Measurements from ENCODE around the gene TEX54.

The TEX54 gene

GRCh38 chr11:62805961-62806441 is 26.6 kb downstream of the TEX54 start:
- TF ChIP-seq, protein P1, sequence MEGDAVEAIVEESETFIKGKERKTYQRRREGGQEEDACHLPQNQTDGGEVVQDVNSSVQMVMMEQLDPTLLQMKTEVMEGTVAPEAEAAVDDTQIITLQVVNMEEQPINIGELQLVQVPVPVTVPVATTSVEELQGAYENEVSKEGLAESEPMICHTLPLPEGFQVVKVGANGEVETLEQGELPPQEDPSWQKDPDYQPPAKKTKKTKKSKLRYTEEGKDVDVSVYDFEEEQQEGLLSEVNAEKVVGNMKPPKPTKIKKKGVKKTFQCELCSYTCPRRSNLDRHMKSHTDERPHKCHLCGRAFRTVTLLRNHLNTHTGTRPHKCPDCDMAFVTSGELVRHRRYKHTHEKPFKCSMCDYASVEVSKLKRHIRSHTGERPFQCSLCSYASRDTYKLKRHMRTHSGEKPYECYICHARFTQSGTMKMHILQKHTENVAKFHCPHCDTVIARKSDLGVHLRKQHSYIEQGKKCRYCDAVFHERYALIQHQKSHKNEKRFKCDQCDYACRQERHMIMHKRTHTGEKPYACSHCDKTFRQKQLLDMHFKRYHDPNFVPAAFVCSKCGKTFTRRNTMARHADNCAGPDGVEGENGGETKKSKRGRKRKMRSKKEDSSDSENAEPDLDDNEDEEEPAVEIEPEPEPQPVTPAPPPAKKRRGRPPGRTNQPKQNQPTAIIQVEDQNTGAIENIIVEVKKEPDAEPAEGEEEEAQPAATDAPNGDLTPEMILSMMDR (IDR thresholded peaks at IDR 0.05; ENCODE audit: low read depth, low read length, missing control alignments), result no peak
- peak overlapping the region; percentile 64 for H3K4me3 ChIP-seq (ENCODE audit: low read depth, low read length)
- DNase-seq (ENCODE audit: low read depth), result no peak
- in situ Hi-C loops (cut with HindIII; ENCODE audit: low sequenced_read_pairs), result no loop called here

GRCh38 chr11:62805076-62805892 is 27.4 kb downstream of the TEX54 start, which contains the start of gene NXF1:
NXF1 (minus strand) TSS chr11:62805440; CDS start chr11:62805356, 84 bp downstream.
- peak; percentile 83 for DNase-seq (ENCODE audit: low read depth)
- in situ Hi-C loops (cut with HindIII; ENCODE audit: low sequenced_read_pairs), result no loop called here
- TF ChIP-seq, protein P1 (IDR thresholded peaks at IDR 0.05; ENCODE audit: low read depth, low read length, missing control alignments), result peak; percentile 26
- H3K4me3 ChIP-seq (ENCODE audit: low read depth, low read length), result peak within 1 kb of the TSS; percentile 64

- H3K4me3 ChIP-seq (ENCODE audit: low read depth, low read length), result peak overlapping the region; percentile 64
- DNase-seq (ENCODE audit: low read depth), result no peak
- TF ChIP-seq, protein P1 (IDR thresholded peaks at IDR 0.05; ENCODE audit: low read depth, low read length, missing control alignments), result no peak
- in situ Hi-C loops (cut with HindIII; ENCODE audit: low sequenced_read_pairs), result no loop called here
Observed at GRCh38 chr11:62804310-62805075, 28.1 kb downstream of the TEX54 start.

DNA sequence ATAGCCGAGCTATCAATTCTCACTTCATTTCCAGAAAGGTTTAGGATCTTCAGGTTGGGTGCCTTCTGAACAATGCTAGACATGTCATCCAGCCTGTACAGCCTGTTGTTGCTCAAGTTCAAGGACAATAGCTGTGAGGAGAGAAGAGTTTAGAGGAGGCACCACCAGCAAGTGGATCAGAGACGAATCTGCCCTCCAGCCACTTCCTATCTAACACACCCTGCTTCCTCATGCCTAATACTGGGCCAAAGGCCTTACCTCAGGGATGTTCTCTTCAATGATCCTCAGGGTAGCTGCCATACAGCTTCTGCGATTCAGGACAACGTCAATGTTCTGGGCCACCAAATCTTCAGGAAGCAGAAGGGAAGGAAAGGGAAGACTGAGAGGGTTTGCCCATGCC is 31.6 kb downstream of the TEX54 start:
- TF ChIP-seq, protein P1 (IDR thresholded peaks at IDR 0.05; ENCODE audit: low read depth, low read length, missing control alignments), result no peak
- H3K4me3 ChIP-seq (ENCODE audit: low read depth, low read length), result no peak overlapping the region
- DNase-seq (ENCODE audit: low read depth), result no peak
- in situ Hi-C loops (cut with HindIII; ENCODE audit: low sequenced_read_pairs), result no loop called here

- no peak overlapping the region for H3K4me3 ChIP-seq (ENCODE audit: low read depth, low read length)
- in situ Hi-C loops (cut with HindIII; ENCODE audit: low sequenced_read_pairs), result no loop called here
- no peak for DNase-seq (ENCODE audit: low read depth)
- TF ChIP-seq, protein P1 (IDR thresholded peaks at IDR 0.05; ENCODE audit: low read depth, low read length, missing control alignments), result no peak
Observed at GRCh38 chr11:62799486-62799885, 33.2 kb downstream of the TEX54 start.

GRCh38 chr11:62796281-62796680 is 36.4 kb downstream of the TEX54 start:
- DNase-seq (ENCODE audit: low read depth), result no peak
- H3K4me3 ChIP-seq (ENCODE audit: low read depth, low read length), result no peak overlapping the region
- TF ChIP-seq, protein P1 (IDR thresholded peaks at IDR 0.05; ENCODE audit: low read depth, low read length, missing control alignments), result no peak
- in situ Hi-C loops (cut with HindIII; ENCODE audit: low sequenced_read_pairs), result no loop called here

All from astrocyte of the cerebellum (primary cell).